Upper lobe of left lung (tissue), 4 donors: Measurements from ENCODE around the gene CCN2.

ENCODE experiments used
- EP300 ChIP-seq, 4 donors: sonication (generic); formaldehyde crosslinking; IDR thresholded peaks; one replicate each; pipeline ENCODE4 v1.5.1; 2017; ENCODE audit warnings: antibody characterized with exemption in 4 of 4, control low read depth in 2 of 4
- POLR2A ChIP-seq, 4 donors: fragments of 450-650 bp; IDR thresholded peaks; one replicate each; pipeline ENCODE4 v1.5.1; 2016 to 2017; ENCODE audit warnings: antibody characterized with exemption in 4 of 4, mild to moderate bottlenecking in 2 of 4
- POLR2AphosphoS5 ChIP-seq, 2 donors: sonication (generic); formaldehyde crosslinking; IDR thresholded peaks; one replicate each; pipeline ENCODE4 v1.5.1; 2017; ENCODE audit warnings: antibody characterized with exemption in 2 of 2
- TF ChIP-seq, protein P1 (sequence below), 6 experiments: fragments of 450-650 bp in 4 of 6; fragments of 200-600 bp in 2 of 6; sonication (generic) in 2 of 6; IDR thresholded peaks; one replicate each; pipeline ENCODE4 v1.5.1; 2016 to 2019; ENCODE audit warnings: antibody characterized with exemption in 6 of 6

- TF ChIP-seq, protein P1, sequence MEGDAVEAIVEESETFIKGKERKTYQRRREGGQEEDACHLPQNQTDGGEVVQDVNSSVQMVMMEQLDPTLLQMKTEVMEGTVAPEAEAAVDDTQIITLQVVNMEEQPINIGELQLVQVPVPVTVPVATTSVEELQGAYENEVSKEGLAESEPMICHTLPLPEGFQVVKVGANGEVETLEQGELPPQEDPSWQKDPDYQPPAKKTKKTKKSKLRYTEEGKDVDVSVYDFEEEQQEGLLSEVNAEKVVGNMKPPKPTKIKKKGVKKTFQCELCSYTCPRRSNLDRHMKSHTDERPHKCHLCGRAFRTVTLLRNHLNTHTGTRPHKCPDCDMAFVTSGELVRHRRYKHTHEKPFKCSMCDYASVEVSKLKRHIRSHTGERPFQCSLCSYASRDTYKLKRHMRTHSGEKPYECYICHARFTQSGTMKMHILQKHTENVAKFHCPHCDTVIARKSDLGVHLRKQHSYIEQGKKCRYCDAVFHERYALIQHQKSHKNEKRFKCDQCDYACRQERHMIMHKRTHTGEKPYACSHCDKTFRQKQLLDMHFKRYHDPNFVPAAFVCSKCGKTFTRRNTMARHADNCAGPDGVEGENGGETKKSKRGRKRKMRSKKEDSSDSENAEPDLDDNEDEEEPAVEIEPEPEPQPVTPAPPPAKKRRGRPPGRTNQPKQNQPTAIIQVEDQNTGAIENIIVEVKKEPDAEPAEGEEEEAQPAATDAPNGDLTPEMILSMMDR (IDR thresholded peaks at IDR 0.05): no peak
- no peak for TF ChIP-seq POLR2A (IDR thresholded peaks at IDR 0.05)
- no peak for TF ChIP-seq EP300 (IDR thresholded peaks at IDR 0.05)
- no peak for TF ChIP-seq POLR2AphosphoS5 (IDR thresholded peaks at IDR 0.05)
These were observed 1.8 kb upstream of the CCN2 start for GRCh38 chr6:131952886-131953509.
